GM12892 (cell line): ENCODE measurements around the gene GMNN.

ENCODE experiments used
- DNase-seq: peaks from one replicate; pipeline ENCODE4 v3.0.0; 2011; ENCODE audit not compliant: insufficient read length
- FAIRE-seq: peaks from 2 replicates; lab custom pipeline; 2011; peaks lifted over from hg19 to GRCh38; lab: Jason Lieb, UNC
- POLR2A ChIP-seq: IDR thresholded peaks from 2 replicates; pipeline ENCODE4 v1.6.1; 2011; ENCODE audit warnings: low read depth, low read length, control low read depth
- POLR2AphosphoS5 ChIP-seq: IDR thresholded peaks from 2 replicates; pipeline ENCODE4 v1.6.1; 2011; ENCODE audit warnings: low read depth, low read length, control low read depth
- TAF1 ChIP-seq: IDR thresholded peaks from 2 replicates; pipeline ENCODE4 v1.6.1; 2011; ENCODE audit warnings: low read depth, mild to moderate bottlenecking, control low read depth, low read length, borderline replicate concordance

The GMNN gene

DNA sequence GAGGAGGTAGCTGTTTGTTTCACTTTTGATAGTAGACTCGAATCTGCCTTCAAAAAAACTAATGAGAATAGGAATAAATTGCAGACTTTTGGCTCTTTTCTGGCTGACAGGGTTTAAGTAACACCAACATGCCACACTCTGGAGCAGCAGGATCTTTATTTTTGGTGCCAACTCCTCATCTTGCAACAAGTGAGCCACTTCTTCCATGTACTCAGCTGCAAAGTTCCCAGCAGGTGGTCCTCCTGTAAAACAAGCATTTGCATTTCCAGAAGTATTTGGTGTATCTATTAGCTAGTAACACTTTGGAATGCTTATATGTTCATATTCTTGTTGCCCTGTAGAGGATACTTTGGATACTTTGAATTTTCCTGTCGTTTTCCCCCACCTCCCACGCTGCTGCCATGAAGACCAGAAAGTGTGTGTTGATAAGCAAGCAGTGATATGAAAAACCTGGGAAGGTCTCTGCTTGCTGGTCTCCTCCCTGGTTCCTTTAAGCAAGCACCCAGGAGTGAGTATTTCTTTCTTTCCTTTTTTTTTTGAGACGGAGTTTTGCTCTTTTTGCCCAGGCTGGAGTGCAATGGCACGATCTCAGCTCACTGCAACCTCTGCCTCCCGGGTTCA lies 23.0 kb downstream of the GMNN start:
- no peak for DNase-seq
- no peak for TF ChIP-seq POLR2A
- TF ChIP-seq TAF1: no peak
- TF ChIP-seq POLR2AphosphoS5: no peak
- no peak for FAIRE-seq

DNA sequence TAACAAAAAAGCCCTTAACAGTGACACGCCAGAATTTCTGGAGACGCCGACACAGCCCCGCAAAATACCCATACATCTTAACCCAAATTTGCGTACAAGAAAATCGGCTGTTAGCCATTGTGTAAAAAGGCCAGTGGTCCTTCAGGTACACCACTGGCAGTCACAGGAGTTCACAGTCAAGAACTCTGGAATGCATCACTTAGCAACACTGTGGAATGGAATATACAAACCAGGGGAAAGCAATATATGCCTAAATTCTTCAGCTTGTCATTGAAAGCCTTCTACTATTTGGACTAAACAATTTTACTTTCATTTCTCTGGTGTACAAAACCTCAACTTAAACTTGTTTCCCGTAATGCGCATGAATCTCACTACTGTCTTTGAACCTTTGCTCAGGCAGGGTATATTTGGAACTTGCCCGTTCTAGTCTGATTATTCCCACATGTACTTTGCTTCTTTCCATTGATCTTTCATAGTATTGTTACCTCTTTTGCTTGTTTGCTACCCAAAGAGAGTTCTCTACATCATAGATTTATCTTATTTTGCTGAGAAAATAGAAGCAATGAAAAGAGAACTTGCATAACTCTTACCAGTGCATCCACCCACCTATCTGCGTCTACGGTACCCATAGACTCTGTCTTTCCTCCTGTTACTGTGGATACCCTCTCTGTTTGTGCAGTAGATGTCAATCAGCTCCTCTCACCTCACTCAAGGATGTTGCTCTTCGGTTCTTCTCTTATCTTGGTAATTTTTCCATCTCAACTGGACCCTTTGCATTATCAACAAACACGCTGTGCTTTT lies 24.2 kb downstream of the GMNN start, which contains the start of gene ARMH2:
Gene ARMH2, minus strand, starts transcription at position 178 of the 801 bp plus-strand sequence. Its CDS starts 60 bp downstream, at position 118.
- FAIRE-seq: no peak
- no peak for DNase-seq
- TF ChIP-seq POLR2A (no peak), POLR2AphosphoS5 (no peak)

DNA sequence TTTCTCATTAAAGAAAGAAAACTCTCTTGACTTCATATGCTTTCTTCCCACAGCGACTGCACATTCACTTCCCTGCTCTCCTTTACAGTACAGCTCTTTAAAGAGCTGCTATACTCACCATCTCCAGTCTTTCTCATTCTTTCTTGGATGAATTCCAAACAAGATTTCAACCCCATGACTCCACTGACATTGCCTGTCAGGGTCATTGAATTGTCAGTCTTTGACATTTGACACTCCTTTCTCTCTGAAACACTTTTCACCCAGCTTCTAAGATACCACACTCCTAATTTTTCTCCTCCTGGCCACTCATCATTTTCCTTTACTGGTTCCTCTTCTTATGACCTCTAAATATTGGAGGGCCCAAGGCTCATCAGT lies 24.8 kb downstream of the GMNN start:
- DNase-seq: no peak
- TF ChIP-seq POLR2A (no peak), POLR2AphosphoS5 (no peak), TAF1 (no peak)
- FAIRE-seq: no peak

DNA sequence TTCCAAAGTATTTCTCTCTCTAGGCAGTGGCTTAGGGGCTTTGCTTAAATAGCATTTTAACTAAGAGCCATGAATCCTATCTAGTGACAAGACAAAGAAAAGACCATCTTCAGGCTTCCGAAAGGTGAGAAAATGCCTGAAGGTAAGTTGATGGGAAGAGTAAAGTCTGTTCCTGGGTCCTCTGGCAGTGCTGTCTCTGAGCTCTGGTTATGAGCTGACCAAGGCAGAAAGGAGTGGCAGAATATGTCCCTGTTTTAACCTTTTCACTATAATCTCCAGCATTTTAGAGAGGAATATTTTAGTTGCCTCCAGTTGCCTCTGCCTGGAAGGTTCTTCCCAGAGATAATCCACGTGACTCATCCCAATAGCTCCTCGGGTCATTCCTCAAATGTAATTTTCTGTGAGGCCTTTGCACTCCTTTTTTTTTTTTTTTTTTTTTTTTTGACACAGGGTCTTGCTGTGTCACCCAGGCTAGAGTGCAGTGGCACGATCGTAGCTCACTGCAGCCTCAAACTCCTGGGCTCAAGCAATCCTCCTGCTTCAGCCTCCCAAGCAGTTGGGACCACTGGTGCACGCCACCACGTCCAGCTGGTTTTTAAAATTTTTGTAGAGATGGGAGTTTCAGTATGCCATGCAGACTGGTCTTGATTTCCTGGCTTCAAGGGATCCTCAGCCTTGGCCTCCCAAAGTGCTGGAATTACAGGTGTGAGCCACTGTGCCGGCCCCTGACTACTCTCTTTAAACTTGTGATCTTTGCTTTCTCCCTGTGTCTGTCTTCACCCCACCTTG lies 27.7 kb downstream of the GMNN start:
- no peak for DNase-seq
- no peak for TF ChIP-seq POLR2AphosphoS5
- no peak for TF ChIP-seq TAF1
- no peak for TF ChIP-seq POLR2A

DNA sequence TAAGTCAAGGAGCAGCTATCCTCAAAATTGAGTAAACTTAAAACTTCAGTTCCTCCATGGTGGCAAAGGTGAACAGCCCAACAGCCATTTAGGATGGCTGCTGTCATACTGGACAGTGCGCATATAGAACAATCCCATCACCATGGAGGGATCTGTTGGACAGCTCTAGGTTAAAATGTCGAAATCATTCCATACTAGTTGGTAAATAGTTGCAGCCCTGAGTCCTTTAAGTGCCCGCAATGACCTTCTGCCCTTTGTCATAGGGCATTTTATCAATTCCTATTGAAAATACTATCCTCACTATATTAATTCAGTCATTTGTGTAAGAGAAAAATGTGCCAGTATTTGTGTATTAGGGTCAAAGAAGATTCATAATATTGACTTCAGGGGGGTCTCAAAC lies 32.8 kb downstream of the GMNN start:
- no peak for FAIRE-seq
- no peak for DNase-seq
- TF ChIP-seq POLR2AphosphoS5 (no peak), TAF1 (no peak), POLR2A (no peak)

More for the DNA sequence above, 27.7 kb downstream of the GMNN start:
- no peak for FAIRE-seq

DNA sequence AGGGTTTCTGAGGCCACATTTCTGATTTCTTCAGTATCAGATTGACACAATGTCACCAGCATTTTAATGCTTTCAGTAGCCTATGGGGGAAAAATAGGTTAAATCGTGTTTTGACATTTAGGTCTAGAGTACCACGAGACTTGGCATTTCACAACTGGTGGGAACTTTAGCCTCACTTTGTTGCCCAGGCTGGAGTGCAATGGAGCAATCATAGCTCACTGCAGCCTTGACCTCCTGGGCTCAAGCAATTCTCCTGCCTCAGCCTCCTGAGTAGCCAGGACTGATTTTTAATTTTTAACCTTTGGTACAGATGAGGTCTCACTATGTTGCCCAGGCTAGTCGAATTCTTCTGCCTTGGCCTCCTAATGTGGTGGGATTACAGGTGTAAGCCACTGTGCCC lies 35.0 kb downstream of the GMNN start:
- FAIRE-seq (no peak), DNase-seq (no peak)
- TF ChIP-seq POLR2A (no peak), TAF1 (no peak), POLR2AphosphoS5 (no peak)

DNA sequence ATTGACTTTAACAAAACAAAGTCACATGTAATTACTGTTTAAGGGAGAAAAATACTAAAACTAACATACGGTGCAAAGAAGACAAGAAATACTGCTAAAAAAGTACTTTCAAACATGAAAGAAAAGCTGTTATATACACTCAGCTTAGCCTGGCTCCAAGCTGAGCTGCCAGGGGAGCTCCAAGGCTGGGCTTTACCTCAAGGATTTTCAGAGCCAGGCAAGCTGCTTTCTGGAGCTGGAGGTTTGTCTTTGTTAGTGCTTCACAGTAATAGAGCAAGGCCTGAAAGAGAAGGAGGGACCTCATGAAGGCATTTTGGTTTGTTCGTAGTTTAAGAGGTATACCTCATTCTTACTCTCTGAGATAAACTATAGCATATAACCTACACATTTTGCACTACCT lies 43.6 kb downstream of the GMNN start:
- FAIRE-seq (no peak), DNase-seq (no peak)
- TF ChIP-seq POLR2A: no peak
- no peak for TF ChIP-seq TAF1
- no peak for TF ChIP-seq POLR2AphosphoS5

DNA sequence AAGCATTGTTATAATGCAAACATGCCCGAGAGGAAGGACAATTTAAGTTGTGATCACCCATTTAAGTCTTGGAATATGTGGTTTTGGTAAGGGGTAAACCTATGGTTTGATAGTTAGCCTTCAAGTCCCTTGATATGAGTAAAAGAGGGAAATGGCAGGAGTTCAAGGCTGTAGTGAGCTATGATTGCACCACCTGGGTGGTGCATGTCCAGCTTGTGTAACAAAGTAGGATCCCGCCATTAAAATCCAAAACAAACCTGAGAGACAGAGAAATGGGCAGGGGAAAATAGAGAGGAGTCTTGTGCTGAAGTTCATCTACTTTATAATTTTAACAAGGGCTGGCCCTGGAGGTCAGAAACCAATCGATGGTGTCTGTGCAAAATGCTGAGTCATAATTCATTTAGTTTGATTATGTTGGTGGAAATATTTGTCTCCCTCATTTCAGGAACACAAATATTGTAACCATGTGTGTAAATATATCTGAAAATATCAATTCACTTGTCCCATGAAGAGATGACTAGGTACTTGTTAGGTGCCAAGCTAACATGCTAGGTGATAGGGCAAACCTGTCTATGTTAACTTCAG lies 47.2 kb downstream of the GMNN start:
- TF ChIP-seq TAF1 (no peak), POLR2A (no peak), POLR2AphosphoS5 (no peak)
- no peak for FAIRE-seq
- no peak for DNase-seq

DNA sequence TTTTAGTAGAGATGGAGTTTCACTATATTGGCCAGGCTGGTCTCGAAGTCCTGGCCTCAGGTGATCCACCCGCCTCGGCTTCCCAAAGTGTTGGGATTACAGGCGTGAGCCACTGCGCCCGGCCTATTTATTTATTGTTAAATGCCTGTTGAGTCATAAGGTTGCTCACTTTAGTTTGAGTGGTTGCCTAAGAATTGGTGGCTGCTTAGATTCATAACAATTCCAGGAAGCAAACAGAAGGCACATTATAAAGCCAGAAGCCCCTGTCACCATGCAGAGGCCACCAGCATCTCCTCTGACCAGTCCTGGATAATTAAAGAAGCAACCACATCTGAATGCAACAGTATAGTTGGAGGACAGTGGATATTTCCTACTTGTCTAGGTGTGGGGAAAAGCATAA lies 48.0 kb downstream of the GMNN start:
- no peak for TF ChIP-seq POLR2AphosphoS5
- TF ChIP-seq TAF1: no peak
- TF ChIP-seq POLR2A: no peak
- no peak for FAIRE-seq
- DNase-seq: no peak

DNA sequence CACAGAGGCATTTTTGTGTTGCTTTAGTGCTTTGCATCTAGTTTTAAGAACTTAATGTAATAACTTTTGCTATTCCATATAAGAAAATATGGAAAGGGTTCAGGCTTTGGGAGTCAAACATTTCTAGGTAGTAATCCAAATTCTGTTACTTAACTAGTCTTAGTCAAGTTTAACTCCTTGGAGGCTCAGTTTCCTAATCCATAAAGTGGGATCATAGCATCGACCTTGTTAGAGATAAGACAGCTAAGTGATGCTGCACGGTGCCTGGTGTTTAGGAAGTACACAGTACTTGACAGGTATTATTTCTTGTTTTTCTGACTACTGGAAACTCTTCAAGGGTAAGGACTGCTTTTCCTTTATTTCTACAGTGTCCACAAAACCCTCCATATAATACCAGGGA lies 48.4 kb downstream of the GMNN start:
- no peak for FAIRE-seq
- DNase-seq: no peak

More for the DNA sequence above, 48.4 kb downstream of the GMNN start:
- TF ChIP-seq POLR2AphosphoS5 (no peak), TAF1 (no peak), POLR2A (no peak)
